Measurements from ENCODE around the gene RASSF5. TPM values are rescaled to one million over a fixed set of nuclear protein-coding genes. Genes with fewer than 3 reads are reported as not detected.

RASSF5 gene
- total RNA-seq, 1 experiment from 2014 or later = 12.4 TPM

GRCh38 chr1:206486995-206487788, 20.1 kb upstream of the RASSF5 start:
- intact Hi-C loops (cut with micrococcal nuclease; ENCODE audit: unreplicated experiment) = no loop called here
- Histone ChIP-seq H3K9me3 (ENCODE audit: insufficient read depth, low read depth) (no peaks in the 10 kb centered on the region), H3K27ac (no peak overlapping the region), H2AFZ (no peak overlapping the region), H3K27me3 (ENCODE audit: insufficient read depth, low read depth) (no peaks in the 10 kb centered on the region), H3K36me3 (ENCODE audit: low read depth) (no peaks in the 10 kb centered on the region), H3K4me3 (no peak overlapping the region), H4K20me1 (ENCODE audit: insufficient read depth) (no peaks in the 10 kb centered on the region), H3K4me1 (replicated peaks; ENCODE audit: insufficient read depth) (no peaks in the 10 kb centered on the region), H3K4me2 (no peak overlapping the region), H3K9me2 (ENCODE audit: insufficient read depth) (no peaks in the 10 kb centered on the region), H3F3A (ENCODE audit: insufficient read depth, low read depth) (no peaks in the 10 kb centered on the region), H3K79me2 (ENCODE audit: low read depth) (no peaks in the 10 kb centered on the region)
- BruUV-seq (replicated peaks) = no TSS peak
- ChIA-PET CTCF (no interaction called here), POLR2A (ENCODE audit: unreplicated experiment) (no interaction called here)
- TF ChIP-seq CTCF (conservative IDR thresholded peaks at IDR 0.05) = no peak
- TF ChIP-seq EZH2 (IDR thresholded peaks at IDR 0.05; ENCODE audit: low read depth) = no peak
- no peak for DNase-seq

DNA sequence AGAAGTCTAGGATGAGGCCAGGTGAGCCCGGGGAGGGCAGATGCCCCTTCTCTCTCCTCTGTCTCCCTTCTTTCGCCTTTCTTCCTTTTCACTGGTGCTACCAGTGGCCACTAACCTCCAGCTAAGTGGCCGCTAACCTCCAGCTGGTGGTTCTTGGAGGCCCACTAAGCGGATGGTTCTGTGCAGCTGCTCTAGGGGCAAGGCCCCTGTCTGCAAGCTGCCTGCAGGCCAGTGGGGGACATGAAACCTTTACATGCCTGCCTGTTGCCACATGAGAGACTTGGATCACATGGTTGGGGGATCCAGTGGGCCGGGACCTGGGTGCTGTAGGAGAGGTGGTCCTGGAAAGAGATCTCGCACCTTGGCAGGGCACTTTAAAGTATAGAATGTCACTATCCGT, 19.4 kb upstream of the RASSF5 start:
- TF ChIP-seq CTCF (conservative IDR thresholded peaks at IDR 0.05) = no peak
- no peak for TF ChIP-seq EZH2 (IDR thresholded peaks at IDR 0.05; ENCODE audit: low read depth)
- no peak overlapping the region for H3K4me3 ChIP-seq
- no peaks in the 10 kb centered on the region for H4K20me1 ChIP-seq (ENCODE audit: insufficient read depth)
- CTCF ChIA-PET = no interaction called here
- intact Hi-C loops (cut with micrococcal nuclease; ENCODE audit: unreplicated experiment) = no loop called here
- no peaks in the 10 kb centered on the region for H3F3A ChIP-seq (ENCODE audit: insufficient read depth, low read depth)
- POLR2A ChIA-PET (ENCODE audit: unreplicated experiment) = no interaction called here
- H3K9me3 ChIP-seq (ENCODE audit: insufficient read depth, low read depth) = no peaks in the 10 kb centered on the region
- no TSS peak for BruUV-seq (replicated peaks)
- DNase-seq = no peak
- H3K9me2 ChIP-seq (ENCODE audit: insufficient read depth) = no peaks in the 10 kb centered on the region
- H3K4me2 ChIP-seq = no peak overlapping the region
- no peaks in the 10 kb centered on the region for H3K36me3 ChIP-seq (ENCODE audit: low read depth)
- H3K27me3 ChIP-seq (ENCODE audit: insufficient read depth, low read depth) = no peaks in the 10 kb centered on the region
- H3K79me2 ChIP-seq (ENCODE audit: low read depth) = no peaks in the 10 kb centered on the region
- H3K27ac ChIP-seq = no peak overlapping the region
- H2AFZ ChIP-seq = no peak overlapping the region
- H3K4me1 ChIP-seq (replicated peaks; ENCODE audit: insufficient read depth) = no peaks in the 10 kb centered on the region

GRCh38 chr1:206488466-206488865, 18.9 kb upstream of the RASSF5 start:
- BruUV-seq (replicated peaks) = no TSS peak

More at GRCh38 chr1:206488466-206488865, 18.9 kb upstream of the RASSF5 start:
- no peak for TF ChIP-seq CTCF (conservative IDR thresholded peaks at IDR 0.05)
- no peak for TF ChIP-seq EZH2 (IDR thresholded peaks at IDR 0.05; ENCODE audit: low read depth)
- no peaks in the 10 kb centered on the region for H3K27me3 ChIP-seq (ENCODE audit: insufficient read depth, low read depth)
- H3K9me2 ChIP-seq (ENCODE audit: insufficient read depth) = no peaks in the 10 kb centered on the region
- H3K79me2 ChIP-seq (ENCODE audit: low read depth) = no peaks in the 10 kb centered on the region
- H3K4me2 ChIP-seq = no peak overlapping the region
- H3K4me3 ChIP-seq = no peak overlapping the region
- CTCF ChIA-PET = no interaction called here
- no peaks in the 10 kb centered on the region for H4K20me1 ChIP-seq (ENCODE audit: insufficient read depth)
- H3K36me3 ChIP-seq (ENCODE audit: low read depth) = no peaks in the 10 kb centered on the region
- DNase-seq = no peak
- no peaks in the 10 kb centered on the region for H3K4me1 ChIP-seq (replicated peaks; ENCODE audit: insufficient read depth)
- H3K9me3 ChIP-seq (ENCODE audit: insufficient read depth, low read depth) = no peaks in the 10 kb centered on the region
- no peaks in the 10 kb centered on the region for H3F3A ChIP-seq (ENCODE audit: insufficient read depth, low read depth)
- no peak overlapping the region for H3K27ac ChIP-seq
- no peak overlapping the region for H2AFZ ChIP-seq
- intact Hi-C loops (cut with micrococcal nuclease; ENCODE audit: unreplicated experiment) = no loop called here
- POLR2A ChIA-PET (ENCODE audit: unreplicated experiment) = no interaction called here

Measured in PC-9 (cell line).